Ectodermal cell (in vitro differentiated cells): Measurements from ENCODE around the gene PPP2R1B.
A peak's percentile ranks its signal among the peaks of the same experiment; 100 is the strongest.

Experiments used
- H3K27ac ChIP-seq: 2 replicates; pipeline ENCODE4 v1.7.0; 2013; ENCODE audit warnings: mild to moderate bottlenecking, low read depth, low read length; ENCODE audit not compliant: insufficient read depth, poor library complexity, severe bottlenecking
- H3K27me3 ChIP-seq: 2 replicates; pipeline ENCODE4 v1.7.0; 2013; ENCODE audit warnings: mild to moderate bottlenecking, low read length; ENCODE audit not compliant: insufficient read depth, control insufficient read depth, poor library complexity, severe bottlenecking
- H3K36me3 ChIP-seq: one replicate; pipeline ENCODE4 v1.7.0; 2013; ENCODE audit warnings: low read length; ENCODE audit not compliant: control insufficient read depth, insufficient read depth
- H3K4me1 ChIP-seq: one replicate; pipeline ENCODE4 v1.7.0; 2013; ENCODE audit warnings: low read length; ENCODE audit not compliant: control insufficient read depth, insufficient read depth
- H3K4me3 ChIP-seq: 2 replicates; pipeline ENCODE4 v1.7.0; 2013; ENCODE audit warnings: low read depth, low read length, control low read depth; ENCODE audit not compliant: insufficient read depth
- H3K9me3 ChIP-seq: 2 replicates; pipeline ENCODE4 v1.7.0; 2013; ENCODE audit warnings: mild to moderate bottlenecking, low read length, moderate library complexity; ENCODE audit not compliant: control insufficient read depth
- WGBS, 2 experiments: methylation state at CpG; one replicate each; pipeline ENCODE4 v1.1.7; 2013; ENCODE audit warnings: missing lambda C conversion rate in 2 of 2; 5-methylcytosine and 5-hydroxymethylcytosine counted together

PPP2R1B gene

DNA sequence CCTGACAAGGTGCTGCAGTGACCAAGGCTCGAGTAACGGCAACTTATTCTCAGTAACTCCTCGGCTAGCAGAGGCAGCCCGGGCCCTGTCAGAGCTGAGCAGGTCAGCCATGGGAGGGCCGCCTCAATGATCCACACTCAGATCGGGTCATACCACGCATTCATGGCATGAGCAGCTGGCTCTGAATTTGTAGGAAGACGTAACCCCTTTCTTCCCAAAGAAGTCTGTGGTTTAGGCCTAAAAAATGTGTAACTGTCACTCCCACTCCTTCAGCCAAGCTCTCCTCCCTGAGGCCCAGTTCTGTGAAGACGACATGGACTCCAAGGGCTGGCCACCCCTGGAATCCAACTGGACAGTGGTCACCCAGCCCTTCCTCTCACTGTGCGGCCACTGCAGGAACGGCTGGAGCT lies 30.0 kb downstream of the PPP2R1B start:
- Histone ChIP-seq H3K4me1 (peaks cover 27% of the 10 kb centered on the region), H3K4me3 (no peak overlapping the region), H3K36me3 (no peaks in the 10 kb centered on the region), H3K9me3 (no peaks in the 10 kb centered on the region), H3K27me3 (no peaks in the 10 kb centered on the region), H3K27ac (peak overlapping the region; percentile 27)
- 94 to 95% methylated on average over 11 of the region's 11 CpGs for WGBS, 2 experiments

DNA sequence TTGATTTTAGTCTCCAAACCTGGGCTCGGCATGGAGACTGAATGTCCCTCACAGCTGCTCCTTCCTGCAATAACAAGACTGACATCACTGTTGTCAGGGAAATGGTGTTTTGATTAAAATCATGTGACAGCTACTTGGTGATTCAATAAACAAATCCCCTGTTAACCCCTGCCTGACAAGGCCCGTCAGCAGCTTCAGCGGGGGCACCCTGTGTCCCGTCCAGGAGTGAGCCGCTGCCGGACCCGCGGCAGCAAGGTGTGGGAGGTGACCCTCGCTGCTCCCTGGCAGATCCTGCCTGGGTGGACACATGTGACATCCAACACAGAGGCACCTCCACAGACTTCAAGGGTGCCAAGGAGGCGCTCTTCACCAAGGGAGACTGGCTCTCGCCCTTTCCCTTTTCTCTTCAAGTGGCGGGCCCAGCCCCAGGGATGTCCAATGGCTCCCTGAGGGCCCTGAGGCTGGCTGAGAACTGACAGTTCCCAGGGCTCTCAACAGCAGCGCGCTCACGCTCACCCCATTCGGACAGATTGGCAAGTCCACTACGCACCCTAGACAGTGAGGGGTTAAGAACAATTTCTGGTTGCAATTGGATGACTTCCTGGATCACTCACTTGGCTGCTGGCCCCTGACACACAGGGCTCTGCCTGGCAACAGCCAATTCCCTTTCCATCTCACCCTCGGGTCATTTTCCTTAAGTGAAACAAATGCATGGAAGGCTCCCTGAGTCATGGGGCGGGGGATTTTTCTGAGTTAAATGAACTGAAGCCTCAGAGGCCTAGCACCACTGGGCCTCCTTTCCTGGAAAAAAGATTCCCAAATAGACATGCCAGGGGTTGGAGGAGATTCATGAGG lies 30.7 kb downstream of the PPP2R1B start:
- H3K27ac ChIP-seq = peak overlapping the region; percentile 66

GRCh38 chr11:111734954-111735261 lies 31.3 kb downstream of the PPP2R1B start:
- Histone ChIP-seq H3K4me1 (peaks cover 34% of the 10 kb centered on the region), H3K27ac (peak overlapping the region; percentile 66), H3K4me3 (no peak overlapping the region), H3K27me3 (no peaks in the 10 kb centered on the region), H3K9me3 (no peaks in the 10 kb centered on the region), H3K36me3 (no peaks in the 10 kb centered on the region)
- 94 to 96% methylated on average over 6 of the region's 6 CpGs for WGBS, 2 experiments

More for the DNA sequence above, 30.7 kb downstream of the PPP2R1B start:
- Histone ChIP-seq H3K9me3 (no peaks in the 10 kb centered on the region), H3K4me3 (no peak overlapping the region), H3K27me3 (no peaks in the 10 kb centered on the region), H3K36me3 (no peaks in the 10 kb centered on the region), H3K4me1 (peaks cover 34% of the 10 kb centered on the region)
- WGBS, 2 experiments = 91% methylated on average over 19 of the region's 19 CpGs

DNA sequence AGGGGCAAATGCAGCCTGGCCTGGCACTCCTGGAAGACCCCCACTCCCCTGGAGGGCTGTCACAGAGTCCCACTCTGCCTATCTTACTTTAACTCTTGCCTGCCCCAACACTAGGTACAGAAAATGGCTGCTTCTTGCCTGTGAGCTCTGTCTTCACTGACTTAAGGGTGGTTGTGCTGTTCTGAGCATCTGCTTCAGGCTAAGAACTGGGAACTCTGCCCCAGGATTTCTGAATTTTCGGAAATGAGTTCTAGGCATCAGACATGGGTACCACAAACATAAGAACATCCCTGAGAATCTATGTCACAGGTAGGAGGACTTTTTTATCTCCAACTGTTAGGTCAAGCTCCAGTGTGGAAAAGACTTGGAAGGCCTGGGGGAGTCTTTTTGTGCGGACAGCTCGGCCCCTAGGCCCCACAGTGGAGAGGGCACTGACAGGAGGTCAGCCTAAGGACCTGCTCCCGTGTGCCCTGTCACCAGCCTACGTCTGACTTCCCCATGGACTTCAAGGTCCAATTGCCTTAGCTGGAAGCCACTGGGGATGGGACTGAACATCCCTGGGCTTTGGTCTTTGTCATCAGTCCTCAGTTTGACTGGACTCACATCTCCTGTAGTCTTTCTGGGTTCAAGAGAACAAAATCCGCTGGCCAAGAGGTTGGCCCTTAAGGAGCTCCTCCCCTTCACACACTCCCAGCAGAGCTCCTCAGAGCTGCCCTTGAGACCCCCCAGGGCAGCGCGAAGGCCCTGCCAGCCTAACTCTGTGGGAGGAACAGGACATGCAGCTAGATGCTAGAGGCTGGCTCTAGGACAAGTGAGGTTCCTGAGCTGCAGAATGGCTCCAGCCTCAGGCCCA lies 31.9 kb downstream of the PPP2R1B start:
- H3K27ac ChIP-seq = no peak overlapping the region

GRCh38 chr11:111733611-111734088 lies 32.5 kb downstream of the PPP2R1B start:
- H3K4me3 ChIP-seq = no peak overlapping the region
- no peaks in the 10 kb centered on the region for H3K36me3 ChIP-seq
- H3K27ac ChIP-seq = no peak overlapping the region
- peaks cover 34% of the 10 kb centered on the region for H3K4me1 ChIP-seq
- 82 to 83% methylated on average over 9 of the region's 9 CpGs for WGBS, 2 experiments
- no peaks in the 10 kb centered on the region for H3K9me3 ChIP-seq
- H3K27me3 ChIP-seq = no peaks in the 10 kb centered on the region

More for the DNA sequence above, 31.9 kb downstream of the PPP2R1B start:
- Histone ChIP-seq H3K36me3 (no peaks in the 10 kb centered on the region), H3K4me3 (no peak overlapping the region), H3K9me3 (no peaks in the 10 kb centered on the region), H3K4me1 (peaks cover 34% of the 10 kb centered on the region), H3K27me3 (no peaks in the 10 kb centered on the region)
- WGBS, 2 experiments = 84 to 85% methylated on average over 8 of the region's 8 CpGs

DNA sequence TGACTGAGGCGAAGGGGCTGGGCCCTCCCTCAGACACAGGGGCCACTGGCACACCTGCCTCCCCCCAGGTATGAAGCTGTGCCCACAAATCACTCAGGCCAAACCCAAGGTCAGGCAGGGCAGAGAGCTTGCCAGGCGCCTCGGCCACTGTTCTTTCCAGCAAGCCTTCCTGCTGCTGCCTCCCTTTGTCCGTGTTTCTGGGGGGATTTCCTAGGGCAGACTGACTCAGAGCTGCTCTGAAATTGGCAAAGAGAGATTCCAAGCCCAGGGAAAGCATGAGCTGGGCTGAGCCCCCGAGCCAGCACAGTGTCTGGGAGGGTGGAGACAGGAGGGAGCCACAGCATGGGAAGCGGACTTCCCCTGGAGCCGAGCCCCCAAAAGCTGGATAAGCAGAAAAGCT lies 33.2 kb downstream of the PPP2R1B start:
- Histone ChIP-seq H3K4me1 (peaks cover 34% of the 10 kb centered on the region), H3K9me3 (no peaks in the 10 kb centered on the region), H3K4me3 (no peak overlapping the region), H3K36me3 (no peaks in the 10 kb centered on the region), H3K27me3 (no peaks in the 10 kb centered on the region), H3K27ac (no peak overlapping the region)
- 64 to 69% methylated on average over 7 of the region's 7 CpGs for WGBS, 2 experiments

DNA sequence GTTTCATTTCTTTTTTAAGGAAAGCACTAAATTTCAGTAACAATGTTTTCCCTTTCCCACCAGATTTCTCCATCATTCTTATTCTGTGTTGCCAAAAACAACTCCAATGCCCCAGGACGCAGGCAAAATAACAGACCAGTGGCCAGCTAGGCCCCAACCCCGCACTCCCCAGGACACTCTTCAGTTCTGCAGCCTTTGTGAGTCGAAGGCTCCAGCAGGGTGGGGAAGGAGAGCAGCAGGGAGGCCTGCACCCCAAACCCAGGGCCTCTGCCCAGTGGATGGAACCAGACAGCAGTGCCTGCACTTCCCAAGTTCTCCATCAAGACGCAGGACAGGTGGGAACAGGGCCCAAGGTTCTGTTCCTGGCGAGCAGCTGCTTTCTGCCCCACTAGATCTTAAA lies 34.4 kb downstream of the PPP2R1B start:
- H3K4me3 ChIP-seq = no peak overlapping the region
- H3K36me3 ChIP-seq = no peaks in the 10 kb centered on the region
- H3K4me1 ChIP-seq = peaks cover 28% of the 10 kb centered on the region
- H3K9me3 ChIP-seq = no peaks in the 10 kb centered on the region
- no peak overlapping the region for H3K27ac ChIP-seq
- H3K27me3 ChIP-seq = no peaks in the 10 kb centered on the region
- 86 to 90% methylated on average over 5 of the region's 5 CpGs for WGBS, 2 experiments

- Histone ChIP-seq H3K27ac (no peak overlapping the region), H3K4me1 (peaks cover 22% of the 10 kb centered on the region), H3K36me3 (no peaks in the 10 kb centered on the region), H3K27me3 (no peaks in the 10 kb centered on the region), H3K4me3 (no peak overlapping the region), H3K9me3 (no peaks in the 10 kb centered on the region)
- 90 to 91% methylated on average over 22 of the region's 22 CpGs for WGBS, 2 experiments
These were observed 35.2 kb downstream of the PPP2R1B start for GRCh38 chr11:111730871-111731591.

DNA sequence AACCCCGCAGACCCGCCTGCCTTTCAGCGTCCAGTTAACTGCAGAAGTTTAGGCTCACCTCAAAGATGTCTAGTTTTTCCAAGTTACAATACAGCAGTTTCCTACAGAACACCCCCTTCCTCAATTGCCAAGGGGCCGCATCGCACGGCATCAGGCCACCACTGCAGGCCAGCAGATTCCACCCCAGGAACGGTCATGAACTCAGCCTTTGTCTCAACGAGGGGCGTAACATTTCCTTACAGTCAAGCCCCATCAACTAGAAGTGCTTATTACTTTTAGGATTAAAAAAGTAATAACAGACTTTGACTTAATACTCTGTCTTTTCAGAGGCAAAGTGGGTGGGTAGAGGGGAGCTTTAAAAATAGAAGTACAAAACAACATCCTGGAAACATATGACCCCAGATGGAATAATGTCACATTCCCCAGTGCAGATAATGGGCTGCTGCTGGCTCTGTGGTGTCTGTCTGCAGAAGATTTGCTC lies 36.3 kb downstream of the PPP2R1B start:
- Histone ChIP-seq H3K27me3 (no peaks in the 10 kb centered on the region), H3K36me3 (no peaks in the 10 kb centered on the region), H3K9me3 (no peaks in the 10 kb centered on the region), H3K4me3 (no peak overlapping the region), H3K27ac (no peak overlapping the region), H3K4me1 (peaks cover 20% of the 10 kb centered on the region)
- WGBS, 2 experiments = 91 to 93% methylated on average over 7 to 9 of the region's 9 CpGs
